PFSK-1 (cell line): ENCODE data around the gene NR1H3.

Experiments used
- FOXP2 ChIP-seq: optimal IDR thresholded peaks from 2 replicates; pipeline ENCODE3; 2011; ENCODE audit warnings: borderline replicate concordance, control low read depth, inconsistent platforms; ENCODE audit not compliant: insufficient read depth; ENCODE audit errors: extremely low read length, extremely low read depth
- POLR2AphosphoS5 ChIP-seq: IDR thresholded peaks from 2 replicates; pipeline ENCODE4 v1.6.1; 2012; ENCODE audit warnings: low read depth, mild to moderate bottlenecking, control low read depth, low read length, moderate library complexity
- REST ChIP-seq, 2 experiments: IDR thresholded peaks; 2 replicates each; pipeline versions ENCODE4 v1.6.1 to v1.8.0; 2011 to 2012; ENCODE audit warnings: low read depth in 2 of 2, low read length in 2 of 2, control low read depth in 1 of 2, inconsistent platforms in 1 of 2, mild to moderate bottlenecking in 1 of 2, moderate library complexity in 1 of 2; ENCODE audit not compliant: insufficient read depth in 1 of 2
- SIN3A ChIP-seq: IDR thresholded peaks from 2 replicates; pipeline ENCODE4 v1.6.1; 2012; ENCODE audit warnings: mild to moderate bottlenecking, low read length, moderate library complexity, borderline replicate concordance; ENCODE audit not compliant: insufficient read depth
- TAF1 ChIP-seq: IDR thresholded peaks from 2 replicates; pipeline ENCODE4 v1.6.1; 2012; ENCODE audit warnings: low read length, control low read depth, borderline replicate concordance; ENCODE audit not compliant: insufficient read depth

The NR1H3 gene

GRCh38 chr11:47288066-47288465 lies 30.3 kb downstream of the NR1H3 start:
- no peak for TF ChIP-seq FOXP2

- peak; percentile 83 for TF ChIP-seq FOXP2
- no peak for TF ChIP-seq REST (IDR thresholded peaks at IDR 0.05; ENCODE audit: insufficient read depth in 1 of 2, low read depth in 2 of 2, low read length in 2 of 2)
Measured at GRCh38 chr11:47289856-47290255, 32.1 kb downstream of the NR1H3 start.

- no peak for TF ChIP-seq POLR2AphosphoS5
- no peak for TF ChIP-seq FOXP2
- TF ChIP-seq TAF1: no peak
- TF ChIP-seq REST (IDR thresholded peaks at IDR 0.05; ENCODE audit: insufficient read depth in 1 of 2, low read depth in 2 of 2, low read length in 2 of 2): no peak
- no peak for TF ChIP-seq SIN3A
Measured at GRCh38 chr11:47295385-47295784, 37.6 kb downstream of the NR1H3 start.

- TF ChIP-seq SIN3A: no peak
- TF ChIP-seq TAF1: no peak
- TF ChIP-seq FOXP2: no peak
- TF ChIP-seq REST (IDR thresholded peaks at IDR 0.05; ENCODE audit: insufficient read depth in 1 of 2, low read depth in 2 of 2, low read length in 2 of 2): no peak
- TF ChIP-seq POLR2AphosphoS5: no peak
Measured at GRCh38 chr11:47296045-47296444, 38.2 kb downstream of the NR1H3 start.

GRCh38 chr11:47299078-47299477 lies 41.3 kb downstream of the NR1H3 start:
- TF ChIP-seq SIN3A: no peak
- no peak for TF ChIP-seq FOXP2
- no peak for TF ChIP-seq POLR2AphosphoS5
- TF ChIP-seq REST (IDR thresholded peaks at IDR 0.05; ENCODE audit: insufficient read depth in 1 of 2, low read depth in 2 of 2, low read length in 2 of 2): no peak

GRCh38 chr11:47302853-47303252 lies 45.1 kb downstream of the NR1H3 start:
- TF ChIP-seq FOXP2 (no peak), POLR2AphosphoS5 (no peak), TAF1 (no peak), SIN3A (no peak), REST (IDR thresholded peaks at IDR 0.05; ENCODE audit: insufficient read depth in 1 of 2, low read depth in 2 of 2, low read length in 2 of 2) (no peak)
